ENCODE results near the gene KRT1.
"Not testable (repeated sequence)": the region's sequence is repeated elsewhere in the genome, so short reads cannot be mapped to it uniquely, and the experiment has no call there.

The KRT1 gene

GRCh38 chr12:52714887-52715281 lies 34.7 kb upstream of the KRT1 start:
- H3K9me3 ChIP-seq (ENCODE audit: control insufficient read depth, insufficient read depth, low read length), result no peaks in the 10 kb centered on the region
- H3K36me3 ChIP-seq (ENCODE audit: control insufficient read depth, insufficient read depth, low read length), result no peaks in the 10 kb centered on the region
- no peak overlapping the region for H3K27ac ChIP-seq (ENCODE audit: low read length)
- peaks cover 2% of the 10 kb centered on the region; the same call in 1 of the 2 replicates for H3K4me1 ChIP-seq (ENCODE audit: control insufficient read depth, insufficient read depth, low read length)
- DNase-seq (ENCODE audit: low read depth, low spot score), result no peak
- no CpG with 5 or more reads among the region's 4 CpGs for WGBS (ENCODE audit: insufficient coverage, insufficient read length)
- H3K4me3 ChIP-seq (ENCODE audit: low read length), result no peak overlapping the region
- peaks cover 10% of the 10 kb centered on the region; the same call in 1 of the 2 replicates for H3K27me3 ChIP-seq (ENCODE audit: control insufficient read depth, insufficient read depth, low read length)

GRCh38 chr12:52713960-52714886 lies 34.0 kb upstream of the KRT1 start:
- no peaks in the 10 kb centered on the region for H3K9me3 ChIP-seq (ENCODE audit: control insufficient read depth, insufficient read depth, low read length)
- no peaks in the 10 kb centered on the region for H3K36me3 ChIP-seq (ENCODE audit: control insufficient read depth, insufficient read depth, low read length)
- no CpG with 5 or more reads among the region's 72 CpGs for WGBS (ENCODE audit: insufficient coverage, insufficient read length)
- no peak for DNase-seq (ENCODE audit: low read depth, low spot score)
- peak overlapping the region; percentile 4; the same call in 1 of the 2 replicates for H3K4me3 ChIP-seq (ENCODE audit: low read length)
- no peak overlapping the region for H3K27ac ChIP-seq (ENCODE audit: low read length)
- peaks cover 10% of the 10 kb centered on the region; the same call in 1 of the 2 replicates for H3K27me3 ChIP-seq (ENCODE audit: control insufficient read depth, insufficient read depth, low read length)
- H3K4me1 ChIP-seq (ENCODE audit: control insufficient read depth, insufficient read depth, low read length), result peaks cover 2% of the 10 kb centered on the region; the same call in 1 of the 2 replicates

GRCh38 chr12:52712122-52712521 lies 31.9 kb upstream of the KRT1 start:
- WGBS (ENCODE audit: insufficient coverage, insufficient read length), result no CpG with 5 or more reads among the region's 6 CpGs
- H3K4me1 ChIP-seq (ENCODE audit: control insufficient read depth, insufficient read depth, low read length); H3K27ac ChIP-seq (ENCODE audit: low read length); DNase-seq (ENCODE audit: low read depth, low spot score); H3K9me3 ChIP-seq (ENCODE audit: control insufficient read depth, insufficient read depth, low read length); H3K4me3 ChIP-seq (ENCODE audit: low read length); H3K36me3 ChIP-seq (ENCODE audit: control insufficient read depth, insufficient read depth, low read length): not testable (repeated sequence)
- H3K27me3 ChIP-seq (ENCODE audit: control insufficient read depth, insufficient read depth, low read length), result peaks cover 10% of the 10 kb centered on the region; the same call in 1 of the 2 replicates

GRCh38 chr12:52710730-52711129 lies 30.5 kb upstream of the KRT1 start:
- Histone ChIP-seq H3K9me3 (ENCODE audit: control insufficient read depth, insufficient read depth, low read length) (no peaks in the 10 kb centered on the region), H3K36me3 (ENCODE audit: control insufficient read depth, insufficient read depth, low read length) (no peaks in the 10 kb centered on the region), H3K4me3 (ENCODE audit: low read length) (no peak overlapping the region), H3K27ac (ENCODE audit: low read length) (no peak overlapping the region), H3K27me3 (ENCODE audit: control insufficient read depth, insufficient read depth, low read length) (peaks cover 10% of the 10 kb centered on the region; the same call in 1 of the 2 replicates), H3K4me1 (ENCODE audit: control insufficient read depth, insufficient read depth, low read length) (peaks cover 2% of the 10 kb centered on the region; the same call in 1 of the 2 replicates)
- DNase-seq (ENCODE audit: low read depth, low spot score), result no peak
- no CpG with 5 or more reads among the region's 1 CpG for WGBS (ENCODE audit: insufficient coverage, insufficient read length)

- no CpG with 5 or more reads among the region's 4 CpGs for WGBS (ENCODE audit: insufficient coverage, insufficient read length)
- no peaks in the 10 kb centered on the region for H3K4me1 ChIP-seq (ENCODE audit: control insufficient read depth, insufficient read depth, low read length)
- DNase-seq (ENCODE audit: low read depth, low spot score), result no peak
- H3K4me3 ChIP-seq (ENCODE audit: low read length), result no peak overlapping the region
- no peaks in the 10 kb centered on the region for H3K27me3 ChIP-seq (ENCODE audit: control insufficient read depth, insufficient read depth, low read length)
- no peaks in the 10 kb centered on the region for H3K9me3 ChIP-seq (ENCODE audit: control insufficient read depth, insufficient read depth, low read length)
- no peaks in the 10 kb centered on the region for H3K36me3 ChIP-seq (ENCODE audit: control insufficient read depth, insufficient read depth, low read length)
- no peak overlapping the region for H3K27ac ChIP-seq (ENCODE audit: low read length)
Observed at GRCh38 chr12:52708010-52708409, 27.8 kb upstream of the KRT1 start.

GRCh38 chr12:52704464-52704863 lies 24.3 kb upstream of the KRT1 start:
- no peaks in the 10 kb centered on the region for H3K27me3 ChIP-seq (ENCODE audit: control insufficient read depth, insufficient read depth, low read length)
- WGBS (ENCODE audit: insufficient coverage, insufficient read length), result no CpG with 5 or more reads among the region's 7 CpGs

GRCh38 chr12:52703878-52704277 lies 23.7 kb upstream of the KRT1 start:
- no peak for DNase-seq (ENCODE audit: low read depth, low spot score)
- no peak overlapping the region for H3K4me3 ChIP-seq (ENCODE audit: low read length)
- no peak overlapping the region for H3K27ac ChIP-seq (ENCODE audit: low read length)
- H3K4me1 ChIP-seq (ENCODE audit: control insufficient read depth, insufficient read depth, low read length), result no peaks in the 10 kb centered on the region
- WGBS (ENCODE audit: insufficient coverage, insufficient read length), result no CpG with 5 or more reads among the region's 1 CpG
- no peaks in the 10 kb centered on the region for H3K36me3 ChIP-seq (ENCODE audit: control insufficient read depth, insufficient read depth, low read length)
- no peaks in the 10 kb centered on the region for H3K9me3 ChIP-seq (ENCODE audit: control insufficient read depth, insufficient read depth, low read length)
- no peaks in the 10 kb centered on the region for H3K27me3 ChIP-seq (ENCODE audit: control insufficient read depth, insufficient read depth, low read length)

More at GRCh38 chr12:52704464-52704863, 24.3 kb upstream of the KRT1 start:
- H3K4me1 ChIP-seq (ENCODE audit: control insufficient read depth, insufficient read depth, low read length), result no peaks in the 10 kb centered on the region
- H3K27ac ChIP-seq (ENCODE audit: low read length), result no peak overlapping the region
- H3K4me3 ChIP-seq (ENCODE audit: low read length), result no peak overlapping the region
- no peaks in the 10 kb centered on the region for H3K36me3 ChIP-seq (ENCODE audit: control insufficient read depth, insufficient read depth, low read length)
- no peak for DNase-seq (ENCODE audit: low read depth, low spot score)
- H3K9me3 ChIP-seq (ENCODE audit: control insufficient read depth, insufficient read depth, low read length), result no peaks in the 10 kb centered on the region

- Histone ChIP-seq H3K36me3 (ENCODE audit: control insufficient read depth, insufficient read depth, low read length) (no peaks in the 10 kb centered on the region), H3K4me3 (ENCODE audit: low read length) (no peak within 1 kb of the TSS), H3K4me1 (ENCODE audit: control insufficient read depth, insufficient read depth, low read length) (no peaks in the 10 kb centered on the region), H3K27me3 (ENCODE audit: control insufficient read depth, insufficient read depth, low read length) (no peaks in the 10 kb centered on the region), H3K9me3 (ENCODE audit: control insufficient read depth, insufficient read depth, low read length) (no peaks in the 10 kb centered on the region), H3K27ac (ENCODE audit: low read length) (no peak within 1 kb of the TSS)
- WGBS (ENCODE audit: insufficient coverage, insufficient read length), result no CpG with 5 or more reads among the region's 2 CpGs
- no peak for DNase-seq (ENCODE audit: low read depth, low spot score)
Observed at GRCh38 chr12:52703424-52703823, 23.2 kb upstream of the KRT1 start, which contains the start of gene KRT77. TSS of gene KRT77 (minus strand) at chr12:52703524. CDS start at chr12:52703434, 90 bp downstream.

GRCh38 chr12:52702338-52702737 lies 22.1 kb upstream of the KRT1 start:
- H3K27ac ChIP-seq (ENCODE audit: low read length), result no peak overlapping the region
- H3K4me1 ChIP-seq (ENCODE audit: control insufficient read depth, insufficient read depth, low read length), result 0 out of 2 replicates have a peak, but pooled peaks cover 1% of the 10 kb centered on the region
- no peaks in the 10 kb centered on the region for H3K36me3 ChIP-seq (ENCODE audit: control insufficient read depth, insufficient read depth, low read length)
- no peak for DNase-seq (ENCODE audit: low read depth, low spot score)
- H3K9me3 ChIP-seq (ENCODE audit: control insufficient read depth, insufficient read depth, low read length), result no peaks in the 10 kb centered on the region
- H3K27me3 ChIP-seq (ENCODE audit: control insufficient read depth, insufficient read depth, low read length), result no peaks in the 10 kb centered on the region
- 100% methylated on average over 1 of the region's 2 CpGs for WGBS (ENCODE audit: insufficient coverage, insufficient read length)
- H3K4me3 ChIP-seq (ENCODE audit: low read length), result no peak overlapping the region

- Histone ChIP-seq H3K27me3 (ENCODE audit: control insufficient read depth, insufficient read depth, low read length) (no peaks in the 10 kb centered on the region), H3K4me3 (ENCODE audit: low read length) (no peak overlapping the region), H3K27ac (ENCODE audit: low read length) (no peak overlapping the region), H3K36me3 (ENCODE audit: control insufficient read depth, insufficient read depth, low read length) (no peaks in the 10 kb centered on the region), H3K9me3 (ENCODE audit: control insufficient read depth, insufficient read depth, low read length) (no peaks in the 10 kb centered on the region), H3K4me1 (ENCODE audit: control insufficient read depth, insufficient read depth, low read length) (0 out of 2 replicates have a peak, but pooled peaks cover 1% of the 10 kb centered on the region)
- no peak for DNase-seq (ENCODE audit: low read depth, low spot score)
- WGBS (ENCODE audit: insufficient coverage, insufficient read length), result no CpG with 5 or more reads among the region's 12 CpGs
Observed at GRCh38 chr12:52701281-52701680, 21.1 kb upstream of the KRT1 start.

Data from iPS DF 6.9 (cell line).